Adrenal gland (tissue), 5 donors: ENCODE measurements around the gene CCSER1.

Experiments used
- CTCF ChIP-seq, 6 experiments: fragments of 450-650 bp in 4 of 6; fragments of 200-600 bp in 2 of 6; sonication (generic) in 1 of 6; IDR thresholded peaks; 1 replicate in 5 of 6; 2 replicates in 1 of 6; pipeline versions ENCODE4 v1.5.1 to v1.8.0; 2016 to 2021; ENCODE audit warnings: antibody characterized with exemption in 6 of 6, mild to moderate bottlenecking in 2 of 6, moderate library complexity in 1 of 6
- POLR2A ChIP-seq, 2 donors: fragments of 450-650 bp; IDR thresholded peaks; one replicate each; pipeline ENCODE4 v1.6.1; 2017; ENCODE audit warnings: antibody characterized with exemption in 2 of 2, mild to moderate bottlenecking in 2 of 2, moderate library complexity in 1 of 2
- donor health status: DM: no; HTN: no; CAD: no.

- TF ChIP-seq CTCF (IDR thresholded peaks at IDR 0.05): no peak
- TF ChIP-seq POLR2A (IDR thresholded peaks at IDR 0.05): no peak
Observed at GRCh38 chr4:91567594-91567993, 1440.4 kb downstream of the CCSER1 start.
